Measurements from ENCODE around the gene HDAC10.
A peak's percentile ranks its signal among the peaks of the same experiment; 100 is the strongest.

Gene HDAC10
- 1.4 to 3.0 (median 2.7) reads per million in 3 experiments for total RNA-seq

- DNase-seq = peak; percentile 71
These were observed at the start of gene HDAC10 for GRCh38 chr22:50250555-50251476. HDAC10 (minus strand) TSS chr22:50251265; CDS start chr22:50251032, 233 bp downstream.

- no peak for DNase-seq
These were observed 49.7 kb upstream of the HDAC10 start for GRCh38 chr22:50300620-50301257.

- DNase-seq = no peak
These were observed 48.9 kb upstream of the HDAC10 start for GRCh38 chr22:50299785-50300619.

GRCh38 chr22:50298937-50299784 lies 48.1 kb upstream of the HDAC10 start:
- no peak for DNase-seq

- DNase-seq = no peak
These were observed 47.2 kb upstream of the HDAC10 start for GRCh38 chr22:50298266-50298637.

GRCh38 chr22:50297510-50298265 lies 46.6 kb upstream of the HDAC10 start:
- no peak for DNase-seq

GRCh38 chr22:50296658-50297490 lies 45.8 kb upstream of the HDAC10 start:
- no peak for DNase-seq

- no peak for DNase-seq
These were observed 43.2 kb upstream of the HDAC10 start for GRCh38 chr22:50294319-50294656.

- no peak for DNase-seq
These were observed 42.6 kb upstream of the HDAC10 start for GRCh38 chr22:50293441-50294318.

GRCh38 chr22:50292643-50293440 lies 41.8 kb upstream of the HDAC10 start:
- no peak for DNase-seq

- DNase-seq = no peak
These were observed 39.0 kb upstream of the HDAC10 start for GRCh38 chr22:50289942-50290630.

GRCh38 chr22:50289151-50289941 lies 38.3 kb upstream of the HDAC10 start:
- DNase-seq = no peak

GRCh38 chr22:50287731-50288130 lies 36.7 kb upstream of the HDAC10 start:
- no peak for DNase-seq

- DNase-seq = no peak
These were observed 35.7 kb upstream of the HDAC10 start for GRCh38 chr22:50286701-50287318.

GRCh38 chr22:50286275-50286674 lies 35.2 kb upstream of the HDAC10 start:
- no peak for DNase-seq

GRCh38 chr22:50285568-50286229 lies 34.6 kb upstream of the HDAC10 start:
- DNase-seq = no peak
